ENCODE results near the gene FARP2. TPM values are rescaled to one million over a fixed set of nuclear protein-coding genes. Genes with fewer than 3 reads are reported as not detected.

FARP2 gene
- total RNA-seq, 1 experiment from 2014 or later, result 30.4 TPM

Small RNA genes within 50 kb of the gene (small RNA-seq; reads per million reads assigned to genes)
- gene MIR3133, result 0 reads per million in 2 experiments

Other genes with a start within 250 kb of the FARP2 start
- 2.1 and 4.9 TPM in 2 replicates for gene PASK, start 206.8 kb upstream of the FARP2 start, total RNA-seq (2014; rRNA removed; shearing (Covaris generic))
- 59.9 and 74.1 TPM in 2 replicates for gene PPP1R7, start 205.8 kb upstream of the FARP2 start, total RNA-seq (2014; rRNA removed; shearing (Covaris generic))
- gene ANO7, start 167.6 kb upstream of the FARP2 start, total RNA-seq (2014; rRNA removed; shearing (Covaris generic)), result 1.2 and 1.9 TPM in 2 replicates
- gene HDLBP, start 40.6 kb upstream of the FARP2 start, total RNA-seq (2014; rRNA removed; shearing (Covaris generic)), result 603 and 606 TPM in 2 replicates
- 378 and 405 TPM in 2 replicates for gene SEPTIN2, start 40.4 kb upstream of the FARP2 start, total RNA-seq (2014; rRNA removed; shearing (Covaris generic))
- gene STK25, start 152.3 kb downstream of the FARP2 start, total RNA-seq (2014; rRNA removed; shearing (Covaris generic)), result 108 and 128 TPM in 2 replicates
- gene BOK, start 202.5 kb downstream of the FARP2 start, total RNA-seq (2014; rRNA removed; shearing (Covaris generic)), result 8.9 and 9.8 TPM in 2 replicates